Liver (tissue), 3 donors: ENCODE measurements around the gene RTF2.

Experiments used
- JUND ChIP-seq, 2 donors: IDR thresholded peaks; 2 replicates each; pipeline ENCODE4 v1.6.1; 2016; ENCODE audit warnings: antibody characterized with exemption in 2 of 2
- MAX ChIP-seq: IDR thresholded peaks from 2 replicates; pipeline ENCODE4 v1.6.1; 2016; ENCODE audit warnings: antibody characterized with exemption
- SP1 ChIP-seq: IDR thresholded peaks from 2 replicates; pipeline ENCODE4 v1.6.1; 2018; ENCODE audit warnings: antibody characterized with exemption, mild to moderate bottlenecking
- TAF1 ChIP-seq: conservative IDR thresholded peaks from 2 replicates; pipeline ENCODE4 v1.6.1; 2016; ENCODE audit warnings: antibody characterized with exemption, mild to moderate bottlenecking
- TF ChIP-seq, protein P1 (sequence below): IDR thresholded peaks from 2 replicates; pipeline ENCODE4 v1.6.1; 2016; ENCODE audit warnings: antibody characterized with exemption, mild to moderate bottlenecking
- TF ChIP-seq, protein P2 (sequence below): fragments of 150-350 bp; IDR thresholded peaks from 2 replicates; pipeline ENCODE4 v1.5.1; 2017; ENCODE audit warnings: improper control_type of control experiment, low read depth, low read length; ENCODE audit not compliant: missing input control
- donor health status: healthy.
- donor health status: healthy.

- TF ChIP-seq, protein P1, sequence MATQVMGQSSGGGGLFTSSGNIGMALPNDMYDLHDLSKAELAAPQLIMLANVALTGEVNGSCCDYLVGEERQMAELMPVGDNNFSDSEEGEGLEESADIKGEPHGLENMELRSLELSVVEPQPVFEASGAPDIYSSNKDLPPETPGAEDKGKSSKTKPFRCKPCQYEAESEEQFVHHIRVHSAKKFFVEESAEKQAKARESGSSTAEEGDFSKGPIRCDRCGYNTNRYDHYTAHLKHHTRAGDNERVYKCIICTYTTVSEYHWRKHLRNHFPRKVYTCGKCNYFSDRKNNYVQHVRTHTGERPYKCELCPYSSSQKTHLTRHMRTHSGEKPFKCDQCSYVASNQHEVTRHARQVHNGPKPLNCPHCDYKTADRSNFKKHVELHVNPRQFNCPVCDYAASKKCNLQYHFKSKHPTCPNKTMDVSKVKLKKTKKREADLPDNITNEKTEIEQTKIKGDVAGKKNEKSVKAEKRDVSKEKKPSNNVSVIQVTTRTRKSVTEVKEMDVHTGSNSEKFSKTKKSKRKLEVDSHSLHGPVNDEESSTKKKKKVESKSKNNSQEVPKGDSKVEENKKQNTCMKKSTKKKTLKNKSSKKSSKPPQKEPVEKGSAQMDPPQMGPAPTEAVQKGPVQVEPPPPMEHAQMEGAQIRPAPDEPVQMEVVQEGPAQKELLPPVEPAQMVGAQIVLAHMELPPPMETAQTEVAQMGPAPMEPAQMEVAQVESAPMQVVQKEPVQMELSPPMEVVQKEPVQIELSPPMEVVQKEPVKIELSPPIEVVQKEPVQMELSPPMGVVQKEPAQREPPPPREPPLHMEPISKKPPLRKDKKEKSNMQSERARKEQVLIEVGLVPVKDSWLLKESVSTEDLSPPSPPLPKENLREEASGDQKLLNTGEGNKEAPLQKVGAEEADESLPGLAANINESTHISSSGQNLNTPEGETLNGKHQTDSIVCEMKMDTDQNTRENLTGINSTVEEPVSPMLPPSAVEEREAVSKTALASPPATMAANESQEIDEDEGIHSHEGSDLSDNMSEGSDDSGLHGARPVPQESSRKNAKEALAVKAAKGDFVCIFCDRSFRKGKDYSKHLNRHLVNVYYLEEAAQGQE: no peak
- TF ChIP-seq, protein P2, sequence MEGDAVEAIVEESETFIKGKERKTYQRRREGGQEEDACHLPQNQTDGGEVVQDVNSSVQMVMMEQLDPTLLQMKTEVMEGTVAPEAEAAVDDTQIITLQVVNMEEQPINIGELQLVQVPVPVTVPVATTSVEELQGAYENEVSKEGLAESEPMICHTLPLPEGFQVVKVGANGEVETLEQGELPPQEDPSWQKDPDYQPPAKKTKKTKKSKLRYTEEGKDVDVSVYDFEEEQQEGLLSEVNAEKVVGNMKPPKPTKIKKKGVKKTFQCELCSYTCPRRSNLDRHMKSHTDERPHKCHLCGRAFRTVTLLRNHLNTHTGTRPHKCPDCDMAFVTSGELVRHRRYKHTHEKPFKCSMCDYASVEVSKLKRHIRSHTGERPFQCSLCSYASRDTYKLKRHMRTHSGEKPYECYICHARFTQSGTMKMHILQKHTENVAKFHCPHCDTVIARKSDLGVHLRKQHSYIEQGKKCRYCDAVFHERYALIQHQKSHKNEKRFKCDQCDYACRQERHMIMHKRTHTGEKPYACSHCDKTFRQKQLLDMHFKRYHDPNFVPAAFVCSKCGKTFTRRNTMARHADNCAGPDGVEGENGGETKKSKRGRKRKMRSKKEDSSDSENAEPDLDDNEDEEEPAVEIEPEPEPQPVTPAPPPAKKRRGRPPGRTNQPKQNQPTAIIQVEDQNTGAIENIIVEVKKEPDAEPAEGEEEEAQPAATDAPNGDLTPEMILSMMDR: no peak
- TF ChIP-seq SP1 (no peak), JUND (IDR thresholded peaks at IDR 0.05) (no peak), TAF1 (no peak), MAX (no peak)
These were observed 34.6 kb upstream of the RTF2 start for GRCh38 chr20:56433880-56434255.
